Neural crest cell (in vitro differentiated cells): ENCODE results near the gene ASB16. TPM values are rescaled to one million over a fixed set of nuclear protein-coding genes. Genes with fewer than 3 reads are reported as not detected.

Source experiments
- DNase-seq: peaks from one replicate; pipeline ENCODE4 v3.0.0; 2021; ENCODE audit warnings: low read depth, mixed read lengths, low spot score
- H3K27ac Mint-ChIP-seq: one replicate; pipeline ENCODE4 v1.8.0; 2021; ENCODE audit warnings: mild to moderate bottlenecking, mixed read lengths; ENCODE audit not compliant: unreplicated experiment
- H3K27me3 Mint-ChIP-seq: 2 replicates; pipeline ENCODE4 v1.8.0; 2021; ENCODE audit warnings: low read depth, mild to moderate bottlenecking, mixed read lengths
- H3K36me3 Mint-ChIP-seq: 2 replicates; pipeline ENCODE4 v1.8.0; 2021; ENCODE audit warnings: low read depth, mild to moderate bottlenecking, mixed read lengths
- H3K4me1 Mint-ChIP-seq: 2 replicates; pipeline ENCODE4 v1.8.0; 2021; ENCODE audit warnings: mixed read lengths
- H3K4me3 Mint-ChIP-seq: one replicate; pipeline ENCODE4 v1.8.0; 2021; ENCODE audit warnings: mild to moderate bottlenecking, mixed read lengths
- H3K9me3 Mint-ChIP-seq: 2 replicates; pipeline ENCODE4 v1.8.0; 2021; ENCODE audit warnings: mixed read lengths
- total RNA-seq: library from RNA; stranded (reverse); gene quantifications from 2 replicates; pipeline ENCODE4 v1.2.1, GENCODE V29; 2021
- TF ChIP-seq, protein P1 (sequence below): fragments of 200-600 bp; sonication (generic); conservative IDR thresholded peaks from 2 replicates; pipeline ENCODE4 v1.5.0; 2021; ENCODE audit warnings: antibody characterized with exemption, mild to moderate bottlenecking

ASB16 gene
- total RNA-seq, 1 donor from 2014 or later = 0.26 TPM

- H3K9me3 Mint-ChIP-seq = no peaks in the 10 kb centered on the region
- H3K4me3 Mint-ChIP-seq = peak overlapping the region; percentile 89
- H3K36me3 Mint-ChIP-seq = peaks cover 12% of the 10 kb centered on the region
- H3K27me3 Mint-ChIP-seq = no peaks in the 10 kb centered on the region
- DNase-seq = no peak
- H3K27ac Mint-ChIP-seq = no peak overlapping the region
- TF ChIP-seq, protein P1, sequence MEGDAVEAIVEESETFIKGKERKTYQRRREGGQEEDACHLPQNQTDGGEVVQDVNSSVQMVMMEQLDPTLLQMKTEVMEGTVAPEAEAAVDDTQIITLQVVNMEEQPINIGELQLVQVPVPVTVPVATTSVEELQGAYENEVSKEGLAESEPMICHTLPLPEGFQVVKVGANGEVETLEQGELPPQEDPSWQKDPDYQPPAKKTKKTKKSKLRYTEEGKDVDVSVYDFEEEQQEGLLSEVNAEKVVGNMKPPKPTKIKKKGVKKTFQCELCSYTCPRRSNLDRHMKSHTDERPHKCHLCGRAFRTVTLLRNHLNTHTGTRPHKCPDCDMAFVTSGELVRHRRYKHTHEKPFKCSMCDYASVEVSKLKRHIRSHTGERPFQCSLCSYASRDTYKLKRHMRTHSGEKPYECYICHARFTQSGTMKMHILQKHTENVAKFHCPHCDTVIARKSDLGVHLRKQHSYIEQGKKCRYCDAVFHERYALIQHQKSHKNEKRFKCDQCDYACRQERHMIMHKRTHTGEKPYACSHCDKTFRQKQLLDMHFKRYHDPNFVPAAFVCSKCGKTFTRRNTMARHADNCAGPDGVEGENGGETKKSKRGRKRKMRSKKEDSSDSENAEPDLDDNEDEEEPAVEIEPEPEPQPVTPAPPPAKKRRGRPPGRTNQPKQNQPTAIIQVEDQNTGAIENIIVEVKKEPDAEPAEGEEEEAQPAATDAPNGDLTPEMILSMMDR = no peak
- H3K4me1 Mint-ChIP-seq = peaks cover 22% of the 10 kb centered on the region
These were observed 45.7 kb downstream of the ASB16 start for GRCh38 chr17:44216173-44216572.

- peaks cover 12% of the 10 kb centered on the region for H3K36me3 Mint-ChIP-seq
- H3K4me1 Mint-ChIP-seq = peaks cover 22% of the 10 kb centered on the region
- TF ChIP-seq, protein P1 = no peak
- no peak for DNase-seq
- H3K27me3 Mint-ChIP-seq = no peaks in the 10 kb centered on the region
- no peak overlapping the region for H3K27ac Mint-ChIP-seq
- H3K4me3 Mint-ChIP-seq = peak overlapping the region; percentile 89
- no peaks in the 10 kb centered on the region for H3K9me3 Mint-ChIP-seq
These were observed 46.2 kb downstream of the ASB16 start for GRCh38 chr17:44216694-44217093.

GRCh38 chr17:44217738-44218343, 47.3 kb downstream of the ASB16 start:
- H3K4me1 Mint-ChIP-seq = peaks cover 31% of the 10 kb centered on the region
- peaks cover 10% of the 10 kb centered on the region for H3K36me3 Mint-ChIP-seq
- H3K4me3 Mint-ChIP-seq = peak overlapping the region; percentile 89
- H3K9me3 Mint-ChIP-seq = no peaks in the 10 kb centered on the region
- no peak for DNase-seq
- no peak overlapping the region for H3K27ac Mint-ChIP-seq
- TF ChIP-seq, protein P1 = no peak
- peaks cover 2% of the 10 kb centered on the region for H3K27me3 Mint-ChIP-seq

GRCh38 chr17:44218344-44219107, 48.0 kb downstream of the ASB16 start:
- Mint-ChIP-seq H3K4me3 (peak overlapping the region; percentile 89), H3K27me3 (peaks cover 2% of the 10 kb centered on the region), H3K36me3 (peaks cover 9% of the 10 kb centered on the region), H3K27ac (no peak overlapping the region), H3K4me1 (peaks cover 32% of the 10 kb centered on the region), H3K9me3 (no peaks in the 10 kb centered on the region)
- TF ChIP-seq, protein P1 = peak; percentile 67
- peak; percentile 71 for DNase-seq

- H3K27ac Mint-ChIP-seq = no peak overlapping the region
- TF ChIP-seq, protein P1 = peak; percentile 53
- H3K4me3 Mint-ChIP-seq = no peak overlapping the region
- DNase-seq = no peak
- H3K9me3 Mint-ChIP-seq = no peaks in the 10 kb centered on the region
- peaks cover 32% of the 10 kb centered on the region for H3K4me1 Mint-ChIP-seq
- H3K27me3 Mint-ChIP-seq = peaks cover 2% of the 10 kb centered on the region
- peaks cover 6% of the 10 kb centered on the region for H3K36me3 Mint-ChIP-seq
These were observed 48.7 kb downstream of the ASB16 start for GRCh38 chr17:44219108-44219615.
